ENCODE measurements around the gene MAGEB17.

GRCh38 chrX:16136080-16136479 lies 31.2 kb upstream of the MAGEB17 start:
- TF ChIP-seq, protein P1, sequence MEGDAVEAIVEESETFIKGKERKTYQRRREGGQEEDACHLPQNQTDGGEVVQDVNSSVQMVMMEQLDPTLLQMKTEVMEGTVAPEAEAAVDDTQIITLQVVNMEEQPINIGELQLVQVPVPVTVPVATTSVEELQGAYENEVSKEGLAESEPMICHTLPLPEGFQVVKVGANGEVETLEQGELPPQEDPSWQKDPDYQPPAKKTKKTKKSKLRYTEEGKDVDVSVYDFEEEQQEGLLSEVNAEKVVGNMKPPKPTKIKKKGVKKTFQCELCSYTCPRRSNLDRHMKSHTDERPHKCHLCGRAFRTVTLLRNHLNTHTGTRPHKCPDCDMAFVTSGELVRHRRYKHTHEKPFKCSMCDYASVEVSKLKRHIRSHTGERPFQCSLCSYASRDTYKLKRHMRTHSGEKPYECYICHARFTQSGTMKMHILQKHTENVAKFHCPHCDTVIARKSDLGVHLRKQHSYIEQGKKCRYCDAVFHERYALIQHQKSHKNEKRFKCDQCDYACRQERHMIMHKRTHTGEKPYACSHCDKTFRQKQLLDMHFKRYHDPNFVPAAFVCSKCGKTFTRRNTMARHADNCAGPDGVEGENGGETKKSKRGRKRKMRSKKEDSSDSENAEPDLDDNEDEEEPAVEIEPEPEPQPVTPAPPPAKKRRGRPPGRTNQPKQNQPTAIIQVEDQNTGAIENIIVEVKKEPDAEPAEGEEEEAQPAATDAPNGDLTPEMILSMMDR (IDR thresholded peaks at IDR 0.05; ENCODE audit: low read depth, low read length, poor library complexity, severe bottlenecking), result no peak
- TF ChIP-seq EZH2phosphoT487 (IDR thresholded peaks at IDR 0.05; ENCODE audit: borderline replicate concordance, low read length), result no peak
